ENCODE data around the gene TSPAN14.
"Not testable (repeated sequence)": the region's sequence is repeated elsewhere in the genome, so short reads cannot be mapped to it uniquely, and the experiment has no call there.

The TSPAN14 gene, protein sequence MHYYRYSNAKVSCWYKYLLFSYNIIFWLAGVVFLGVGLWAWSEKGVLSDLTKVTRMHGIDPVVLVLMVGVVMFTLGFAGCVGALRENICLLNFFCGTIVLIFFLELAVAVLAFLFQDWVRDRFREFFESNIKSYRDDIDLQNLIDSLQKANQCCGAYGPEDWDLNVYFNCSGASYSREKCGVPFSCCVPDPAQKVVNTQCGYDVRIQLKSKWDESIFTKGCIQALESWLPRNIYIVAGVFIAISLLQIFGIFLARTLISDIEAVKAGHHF

DNA sequence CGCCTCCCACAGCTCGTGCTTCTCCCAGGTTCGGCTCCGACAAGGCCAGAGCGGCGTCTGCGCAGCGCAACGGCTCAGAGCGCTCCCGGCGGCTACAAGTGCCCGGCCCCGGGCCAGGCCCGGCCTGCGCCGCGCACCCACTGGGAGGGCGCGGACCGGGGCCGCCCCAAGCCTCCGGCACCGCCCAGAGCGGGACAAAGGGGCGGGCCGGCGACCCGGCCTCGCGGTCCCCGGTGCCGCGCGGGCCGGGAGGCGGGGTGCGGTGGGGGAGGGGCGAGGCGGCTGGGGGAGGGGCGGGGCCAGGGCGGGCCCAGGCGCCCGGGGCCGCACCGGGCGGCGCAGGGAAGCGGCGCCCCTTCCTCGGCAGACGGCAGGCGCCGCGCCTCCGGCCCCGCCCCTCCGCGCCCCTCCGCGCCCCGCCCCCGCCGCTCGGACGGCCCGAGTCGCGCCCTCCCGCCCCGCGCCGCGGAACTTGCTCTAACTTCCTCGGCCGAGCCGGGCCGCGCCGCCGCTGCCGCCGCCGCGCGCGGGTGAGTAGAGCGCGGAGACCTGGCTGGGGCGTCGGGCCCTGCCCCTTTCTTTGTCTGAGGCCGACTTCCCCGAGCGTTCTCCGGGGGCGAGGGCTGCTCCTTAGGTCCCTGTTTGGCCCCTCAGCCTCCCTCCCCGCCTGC, at the start of gene TSPAN14:
TSPAN14 (plus strand) TSS at position 469 of the 671 bp plus-strand sequence. CDS start 34,924 bp downstream, outside the sequence.
- DNase-seq, result peak; percentile 82

DNA sequence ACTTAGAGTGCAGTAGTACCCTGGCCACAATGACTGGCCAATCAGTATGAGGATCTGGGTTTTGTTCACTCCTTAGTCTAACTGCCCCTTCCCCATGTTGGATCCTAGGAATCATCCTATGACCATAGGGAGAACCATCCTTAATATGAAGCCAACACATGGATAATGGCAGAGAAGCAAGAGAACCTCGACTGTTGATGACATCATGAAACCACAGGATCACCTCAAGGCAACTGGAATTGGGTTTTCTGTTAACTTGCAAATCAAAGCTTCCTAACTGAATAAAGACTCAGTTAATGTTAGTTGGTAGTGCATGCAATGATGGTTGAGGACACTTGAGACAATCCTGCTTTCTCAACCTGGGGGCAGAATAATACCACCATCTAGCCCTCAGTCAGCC, 49.1 kb upstream of the TSPAN14 start:
- no peak for DNase-seq

DNA sequence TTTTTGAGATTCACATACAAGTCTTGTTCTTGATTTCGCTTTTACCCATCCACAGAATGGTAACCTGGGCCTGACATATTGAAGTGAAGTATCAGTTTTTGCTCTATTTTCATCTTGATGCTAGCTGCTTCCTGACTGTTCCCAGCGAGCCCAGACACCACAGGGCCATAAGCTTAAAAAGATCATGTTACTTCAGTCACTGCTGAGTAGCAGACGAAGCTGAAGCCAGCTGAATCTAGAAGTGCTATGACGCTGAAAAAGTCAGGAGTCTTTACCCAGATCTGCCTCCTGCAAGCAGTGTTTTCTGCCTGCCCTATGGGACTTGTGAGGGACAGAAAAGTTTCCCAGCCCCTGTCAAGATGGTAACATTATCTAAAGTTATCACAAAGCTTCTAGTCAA, 48.5 kb upstream of the TSPAN14 start:
- DNase-seq, result no peak

DNA sequence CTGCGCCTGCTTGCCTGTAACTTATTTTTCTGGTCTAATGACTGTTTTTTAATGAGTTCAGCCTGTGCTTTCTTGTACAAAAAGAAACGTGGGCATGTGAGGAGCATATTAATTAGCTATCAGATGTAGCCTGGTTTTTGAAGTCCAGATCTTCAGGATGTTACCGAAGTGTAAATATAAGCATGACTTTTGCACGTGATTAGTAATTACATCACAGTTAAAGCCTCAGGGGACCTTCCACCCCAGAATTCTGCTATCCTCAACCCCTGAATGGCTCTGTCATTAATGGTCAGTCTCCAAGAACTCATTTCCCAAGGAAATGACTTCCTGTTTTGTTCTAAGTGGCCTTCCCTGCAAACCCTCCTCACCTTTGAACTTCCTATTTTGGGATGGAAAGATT, 47.9 kb upstream of the TSPAN14 start:
- DNase-seq, result no peak

DNA sequence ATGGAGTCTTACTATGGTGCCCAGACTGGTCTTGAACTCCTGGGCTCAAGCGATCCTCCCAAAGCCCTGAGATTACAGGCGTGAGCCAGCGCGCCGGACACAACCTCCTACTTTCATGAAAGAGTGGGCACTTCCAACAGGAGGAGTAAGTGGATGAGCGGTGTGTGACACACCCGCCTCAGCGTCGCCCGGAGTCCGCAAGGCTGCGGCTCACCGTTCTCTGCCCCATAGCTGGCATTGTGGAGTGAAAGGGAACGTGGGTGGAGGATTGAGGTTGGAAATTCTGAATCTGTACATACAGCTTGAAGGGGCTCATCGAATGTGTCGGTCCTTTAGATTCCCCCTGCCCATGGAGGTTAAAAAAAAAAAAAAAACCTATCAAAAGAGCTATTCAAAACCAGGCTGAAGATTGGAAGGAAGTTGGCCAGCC, 46.3 kb upstream of the TSPAN14 start:
- peak; percentile 46 for DNase-seq

DNA sequence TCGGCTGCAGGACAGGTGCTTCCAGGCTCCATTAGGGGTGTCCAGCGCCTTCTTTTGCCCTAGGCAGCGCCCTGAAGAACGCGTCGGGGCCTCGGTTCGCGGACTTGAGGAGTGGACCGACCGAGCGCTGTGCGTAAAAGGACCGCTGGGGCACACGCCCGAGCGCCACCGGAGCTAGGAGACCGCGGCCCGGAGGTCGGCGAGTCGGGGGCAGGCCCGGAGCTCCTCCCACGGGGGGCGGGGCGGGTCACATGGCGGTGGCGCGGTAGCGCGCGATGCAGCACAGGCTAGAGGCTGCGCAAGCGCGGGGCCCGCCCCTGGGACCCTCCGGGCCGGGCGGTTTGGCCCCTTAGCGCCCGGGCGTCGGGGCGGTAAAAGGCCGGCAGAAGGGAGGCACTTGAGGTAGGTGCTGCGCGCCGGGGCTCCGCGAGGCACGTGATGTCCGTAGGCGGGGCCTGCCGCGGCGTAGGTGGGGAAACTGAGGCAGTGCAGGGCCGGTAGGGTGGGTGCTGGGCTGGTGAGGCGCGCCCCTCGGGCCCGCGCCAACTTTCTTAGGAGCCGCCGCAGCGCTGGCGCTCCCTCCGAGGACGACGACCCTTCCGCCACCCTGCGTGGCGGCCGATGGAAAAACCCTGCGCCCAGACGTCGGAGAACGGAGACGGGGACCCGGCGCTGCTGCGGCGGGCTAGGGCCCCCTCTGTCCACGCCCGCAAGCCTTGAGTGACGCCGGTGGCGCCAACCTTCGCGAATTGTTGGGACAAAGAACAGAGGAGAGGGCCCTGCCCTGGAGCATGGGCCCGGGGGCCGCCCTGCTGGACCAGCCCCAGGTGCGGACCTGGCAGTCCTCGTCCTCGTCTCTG, 45.6 kb upstream of the TSPAN14 start, which contains the start of gene PRXL2A:
PRXL2A (plus strand) TSS at position 310 of the 860 bp plus-strand sequence. CDS start 11,917 bp downstream, outside the sequence.
- peak; percentile 83 for DNase-seq

DNA sequence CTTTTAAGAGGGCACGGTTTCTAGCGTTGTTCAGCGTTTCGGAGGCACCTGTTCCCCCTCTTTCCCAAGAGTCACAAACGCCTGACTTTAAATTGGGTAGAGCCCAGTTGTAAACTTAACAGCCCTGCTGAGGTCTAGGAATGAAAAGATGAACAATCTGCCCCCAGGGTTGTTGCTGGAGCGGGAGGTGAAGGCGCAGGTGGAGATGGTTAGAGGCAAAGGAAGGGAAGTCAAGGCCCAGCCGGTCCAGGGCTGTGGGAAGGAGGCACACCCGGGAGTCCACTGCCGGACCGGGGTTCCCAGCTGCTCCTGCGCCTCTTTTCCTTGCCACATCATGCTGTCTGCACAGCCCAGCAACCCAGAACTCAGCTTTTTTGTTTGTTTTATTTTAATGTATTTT, 45.0 kb upstream of the TSPAN14 start:
- DNase-seq, result no peak

DNA sequence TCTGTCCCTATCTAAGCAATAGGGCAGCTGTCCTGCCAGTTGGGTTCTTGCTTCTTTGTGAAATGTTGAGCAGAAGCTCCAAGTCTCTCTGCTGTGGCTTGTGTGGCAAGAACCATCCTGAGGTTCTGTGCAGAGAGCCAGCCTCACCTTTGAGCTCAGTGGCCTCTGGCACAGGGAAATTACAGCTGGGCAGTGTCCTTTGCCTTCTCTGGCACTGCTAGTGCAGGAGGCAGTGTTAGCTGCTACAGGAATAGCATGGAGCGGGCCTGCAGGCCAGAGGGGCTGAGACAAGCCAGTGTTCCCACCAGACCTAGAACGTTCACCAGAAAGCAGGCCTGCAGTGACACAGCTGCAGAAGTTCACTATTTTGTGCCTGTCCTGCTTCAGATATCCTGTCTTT, 44.0 kb upstream of the TSPAN14 start:
- no peak for DNase-seq

DNA sequence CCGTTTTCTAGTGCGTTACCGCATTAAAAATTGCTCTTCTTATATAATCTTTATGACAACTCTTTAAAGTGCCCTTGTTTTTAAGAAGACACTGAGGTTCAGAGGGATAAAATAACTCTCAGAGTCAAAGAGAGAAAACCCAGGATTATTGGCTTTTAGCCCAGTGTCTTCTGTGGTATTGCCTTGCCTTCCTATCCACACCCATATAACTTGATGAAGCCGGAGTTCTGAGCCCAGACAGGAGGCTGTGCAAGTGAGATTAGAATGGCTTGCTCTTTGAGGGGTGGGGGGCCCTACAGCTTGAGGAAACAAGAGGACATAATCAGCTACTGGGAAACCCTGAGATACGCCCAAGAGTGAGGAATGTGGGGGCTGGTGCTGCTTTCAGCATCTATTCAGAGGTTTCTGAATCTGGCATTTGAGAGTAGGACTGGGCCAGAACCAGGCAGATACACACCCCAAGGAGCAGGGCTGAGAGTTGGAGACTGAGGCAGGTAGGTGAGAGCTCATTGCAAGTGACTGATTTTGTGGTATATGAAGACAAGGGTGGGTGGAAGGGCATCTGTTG, 43.4 kb upstream of the TSPAN14 start:
- no peak for DNase-seq

DNA sequence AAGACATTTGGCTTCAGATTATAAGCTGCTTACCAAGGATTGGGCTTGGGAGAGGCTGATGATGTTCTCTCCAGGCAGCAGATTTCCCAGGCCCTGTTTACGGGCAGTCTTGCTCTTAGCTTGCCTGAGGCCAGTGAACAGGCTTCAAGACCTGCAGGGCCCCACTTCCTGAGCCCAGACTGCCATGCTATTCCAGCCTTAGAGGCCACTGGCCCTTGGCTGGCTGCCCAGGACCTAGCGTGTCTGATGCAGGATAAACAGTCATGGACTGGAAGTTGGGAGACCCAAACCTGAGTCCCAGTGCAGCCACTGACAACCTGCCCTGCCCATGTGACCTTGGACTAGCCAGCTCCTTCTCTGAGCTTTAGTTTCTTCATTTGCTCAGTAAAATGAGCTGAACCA, 42.8 kb upstream of the TSPAN14 start:
- no peak for DNase-seq

DNA sequence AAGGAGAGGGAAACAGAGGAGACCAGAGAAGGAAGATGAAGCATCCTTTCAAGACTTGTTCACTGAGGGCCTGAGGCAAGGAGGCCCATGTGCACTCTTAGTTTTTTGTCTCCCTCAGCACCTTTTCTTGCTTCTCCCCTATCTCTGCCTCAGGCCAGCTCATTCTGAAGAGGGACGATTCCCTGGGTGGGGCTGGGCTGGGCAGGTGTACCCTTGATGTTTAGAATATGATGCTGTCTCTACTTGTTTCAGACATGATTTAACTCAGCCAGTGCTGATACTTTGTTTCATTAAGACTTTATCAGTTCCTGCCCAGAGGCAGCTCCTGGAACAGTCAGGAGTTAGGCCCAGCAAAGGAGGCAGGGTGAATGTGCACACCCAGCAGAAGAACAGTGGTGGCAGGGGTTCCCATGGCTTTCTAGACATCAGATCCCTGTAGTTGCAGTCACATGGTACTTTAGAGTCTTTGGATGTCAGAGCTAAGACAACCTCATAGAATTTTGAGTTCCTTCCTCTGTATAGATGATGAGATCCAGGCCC, 42.4 kb upstream of the TSPAN14 start:
- DNase-seq, result no peak

DNA sequence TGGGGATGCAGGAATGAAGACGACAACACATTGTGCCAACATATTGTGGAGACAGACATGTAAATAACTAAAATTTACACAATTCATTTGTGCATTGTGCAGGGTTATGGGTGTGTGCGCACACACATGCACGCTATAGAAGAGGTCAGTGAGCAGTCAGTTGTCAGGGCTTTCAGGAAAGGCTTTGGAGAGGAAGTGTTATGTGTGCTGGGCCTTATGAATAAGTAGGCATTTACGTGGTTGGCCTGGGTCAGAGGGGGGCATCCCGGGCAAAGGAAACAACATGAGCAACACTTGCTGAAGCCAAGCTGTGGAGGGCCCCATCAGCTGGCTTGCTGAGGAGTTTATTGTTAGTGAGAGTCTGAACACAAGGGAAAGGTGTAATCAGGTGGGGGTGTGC, 41.6 kb upstream of the TSPAN14 start:
- no peak for DNase-seq

DNA sequence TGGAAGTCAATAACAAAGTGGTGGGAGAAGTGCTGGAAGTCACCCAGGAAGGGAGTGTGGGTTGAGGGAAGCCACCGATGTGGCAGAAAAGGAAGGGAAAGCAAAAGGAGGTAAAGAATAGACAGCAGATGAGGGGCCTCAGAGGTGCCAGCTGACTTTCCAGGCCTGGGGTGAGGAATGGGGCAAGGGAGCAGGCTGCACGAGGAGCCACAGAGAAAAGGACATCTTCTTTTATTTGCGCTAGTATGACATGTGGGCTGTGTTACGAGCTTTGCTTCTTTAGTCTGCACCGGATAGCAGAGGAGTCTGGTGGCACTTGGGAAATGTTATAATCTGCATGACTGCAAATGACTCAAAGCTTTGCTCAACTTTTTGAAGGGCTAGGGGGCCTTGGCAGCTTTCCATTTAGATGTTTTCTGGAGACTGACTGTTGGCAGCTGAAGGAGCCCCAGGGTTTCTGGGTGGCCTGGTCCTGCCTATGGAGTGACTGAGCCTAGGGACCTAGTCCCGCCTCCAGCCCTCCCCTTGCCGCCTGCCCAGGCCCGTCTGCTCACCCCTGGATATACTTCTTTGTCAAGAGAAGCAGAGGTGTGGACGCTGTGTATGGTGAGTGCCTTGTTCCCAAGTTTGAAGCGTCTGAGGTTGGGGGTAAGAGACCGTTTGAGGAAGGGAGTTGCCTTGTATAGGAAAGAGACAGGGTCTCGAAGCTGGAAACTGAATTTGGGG, 40.7 kb upstream of the TSPAN14 start:
- no peak for DNase-seq

DNA sequence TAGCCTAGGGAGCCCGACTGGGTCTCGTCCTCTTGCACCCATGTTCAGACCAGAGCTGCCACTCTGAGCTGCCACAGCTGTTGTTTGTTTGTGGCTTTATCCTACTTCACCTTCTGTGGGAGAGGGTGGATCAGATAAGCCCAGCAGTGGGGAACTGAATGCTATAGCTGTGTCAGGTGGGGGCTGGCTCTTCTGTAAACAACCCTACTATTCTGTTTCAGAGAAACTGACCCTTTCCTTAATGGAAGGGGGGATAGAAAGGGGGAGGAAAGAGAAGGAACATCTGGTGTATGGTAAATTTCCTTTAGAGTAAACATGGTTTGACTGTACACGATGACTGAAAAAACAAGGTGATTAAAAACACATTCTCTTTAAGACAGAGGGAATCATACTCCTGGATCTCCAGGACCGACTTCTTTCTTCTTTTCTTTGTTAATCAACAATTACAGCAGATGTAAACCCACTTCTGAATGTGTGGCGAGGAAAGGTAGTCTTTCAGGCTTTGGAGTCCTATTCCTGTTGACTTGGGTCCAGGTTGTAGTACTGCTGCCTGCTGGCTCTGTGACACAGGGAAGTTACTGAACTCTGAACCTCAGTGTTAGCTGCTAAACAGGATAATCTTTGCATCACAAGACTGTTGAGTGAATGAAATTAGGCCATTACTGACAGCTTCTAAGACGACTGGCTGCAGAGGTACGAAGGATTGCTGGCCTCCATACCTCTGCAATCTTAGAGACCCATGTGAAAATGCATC, 39.8 kb upstream of the TSPAN14 start:
- no peak for DNase-seq

DNA sequence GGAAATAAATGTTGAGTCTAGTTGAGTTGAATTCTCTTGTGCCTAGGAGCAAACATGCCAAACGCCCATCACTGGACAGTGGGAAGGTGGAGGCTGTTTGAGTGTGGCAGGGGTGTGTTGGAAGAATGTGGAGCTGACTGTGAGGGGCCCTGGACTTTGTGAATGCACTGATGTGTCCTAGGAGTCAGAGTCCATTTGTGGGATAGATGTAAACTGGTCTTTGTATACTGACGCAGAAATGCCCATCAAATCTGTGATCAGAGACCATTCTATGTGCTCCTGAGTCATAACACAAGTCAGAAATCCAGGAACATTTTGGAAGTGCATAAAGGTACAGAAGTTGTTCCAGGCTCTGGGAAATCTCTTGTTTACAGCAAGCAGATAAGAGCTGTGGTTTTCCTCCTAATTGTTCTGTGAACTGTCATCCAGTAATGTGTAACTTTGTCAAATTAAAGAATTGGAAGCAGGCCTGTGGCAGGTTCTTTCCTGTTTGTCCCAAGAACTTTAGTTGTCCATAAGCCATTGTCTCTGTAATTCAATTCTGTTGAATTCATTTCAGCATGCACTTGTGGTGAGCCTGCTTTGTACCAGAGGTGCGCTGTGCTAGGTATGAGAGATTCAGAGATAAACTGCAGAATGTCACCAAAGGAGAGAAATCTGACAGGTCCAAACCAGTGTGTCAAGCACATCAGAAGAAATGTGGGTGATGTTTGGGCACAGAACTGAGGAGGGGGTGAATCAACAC, 38.2 kb upstream of the TSPAN14 start:
- DNase-seq, result no peak

DNA sequence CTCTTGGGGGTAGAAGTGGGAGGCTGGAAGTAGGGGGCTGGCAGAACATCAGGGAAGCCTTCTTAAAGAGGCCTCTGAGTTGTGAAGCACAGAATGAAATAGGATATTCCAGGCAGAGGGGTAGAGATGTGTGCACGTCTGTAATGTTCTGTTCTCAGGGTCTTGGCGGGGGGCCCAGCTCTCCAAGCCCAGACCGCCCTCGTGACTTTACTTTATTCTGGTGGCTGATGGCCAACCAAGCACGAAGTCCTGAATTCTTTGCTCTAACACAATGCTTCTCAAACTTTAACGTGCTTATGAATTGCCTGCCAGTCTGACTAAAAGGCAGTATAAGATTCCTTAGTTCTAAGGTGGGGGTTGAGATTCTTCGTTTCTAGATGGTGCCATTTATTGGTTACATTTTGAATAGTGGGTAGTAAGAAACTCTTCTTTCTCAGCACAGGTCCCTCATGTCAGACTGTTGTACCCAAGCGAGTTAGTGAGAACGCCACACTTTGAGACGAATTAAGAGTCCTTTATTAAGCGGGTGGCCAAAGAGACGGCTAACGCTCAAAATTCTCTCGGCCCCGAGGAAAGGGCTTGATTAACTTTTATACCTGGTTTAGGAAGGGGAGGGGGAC, 37.5 kb upstream of the TSPAN14 start:
- DNase-seq, result no peak

DNA sequence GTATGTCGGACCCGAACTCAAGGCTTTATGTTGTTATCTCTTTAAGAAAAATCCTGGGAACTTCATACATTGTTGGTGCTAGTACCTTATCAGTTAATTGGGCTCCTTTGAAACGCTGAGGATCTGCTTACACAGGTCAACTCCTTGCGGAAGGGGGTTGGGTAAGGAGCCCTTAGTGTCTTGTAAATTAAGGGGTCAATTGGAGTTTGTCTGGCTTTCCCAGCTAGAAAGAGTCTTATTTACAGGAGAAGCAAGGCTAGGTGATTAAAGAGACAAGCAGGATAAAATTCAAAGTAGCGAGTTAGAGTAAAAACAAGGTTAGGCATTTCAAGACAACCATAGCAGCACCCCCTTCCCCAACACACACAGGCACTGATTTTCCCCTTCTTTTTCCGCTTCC, 36.9 kb upstream of the TSPAN14 start:
- not testable (repeated sequence) for DNase-seq

DNA sequence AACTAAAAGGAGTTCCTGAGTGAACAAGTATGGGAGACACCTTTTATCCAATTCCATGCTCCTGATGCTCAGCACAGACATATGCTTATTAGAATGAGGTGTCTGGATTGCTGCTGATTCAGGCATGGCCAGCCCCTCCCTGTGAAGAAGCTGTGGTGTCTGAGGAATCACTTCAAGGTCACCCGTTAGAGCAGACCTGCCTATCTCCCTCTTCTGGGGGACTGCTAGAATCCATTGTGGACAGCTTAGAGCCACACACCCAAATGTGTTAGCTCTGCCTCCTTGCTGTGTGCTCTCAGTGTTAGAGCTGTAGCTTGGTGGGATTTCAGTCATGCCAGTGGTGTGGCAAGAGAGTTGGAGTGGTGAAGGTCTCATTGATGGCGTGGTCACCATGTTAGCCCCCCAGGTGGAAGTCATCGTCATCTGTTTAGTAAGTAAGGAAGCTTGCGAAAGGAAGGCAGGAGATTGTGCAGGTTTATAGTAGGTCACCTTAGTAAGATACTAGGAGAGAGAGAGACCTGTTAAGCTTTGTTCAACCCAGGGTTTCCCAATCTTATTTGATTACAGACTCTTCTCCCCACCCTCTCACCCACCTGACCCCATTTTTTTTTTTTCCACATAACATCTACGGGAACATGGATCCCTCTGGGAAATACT, 32.9 kb upstream of the TSPAN14 start:
- DNase-seq, result no peak

DNA sequence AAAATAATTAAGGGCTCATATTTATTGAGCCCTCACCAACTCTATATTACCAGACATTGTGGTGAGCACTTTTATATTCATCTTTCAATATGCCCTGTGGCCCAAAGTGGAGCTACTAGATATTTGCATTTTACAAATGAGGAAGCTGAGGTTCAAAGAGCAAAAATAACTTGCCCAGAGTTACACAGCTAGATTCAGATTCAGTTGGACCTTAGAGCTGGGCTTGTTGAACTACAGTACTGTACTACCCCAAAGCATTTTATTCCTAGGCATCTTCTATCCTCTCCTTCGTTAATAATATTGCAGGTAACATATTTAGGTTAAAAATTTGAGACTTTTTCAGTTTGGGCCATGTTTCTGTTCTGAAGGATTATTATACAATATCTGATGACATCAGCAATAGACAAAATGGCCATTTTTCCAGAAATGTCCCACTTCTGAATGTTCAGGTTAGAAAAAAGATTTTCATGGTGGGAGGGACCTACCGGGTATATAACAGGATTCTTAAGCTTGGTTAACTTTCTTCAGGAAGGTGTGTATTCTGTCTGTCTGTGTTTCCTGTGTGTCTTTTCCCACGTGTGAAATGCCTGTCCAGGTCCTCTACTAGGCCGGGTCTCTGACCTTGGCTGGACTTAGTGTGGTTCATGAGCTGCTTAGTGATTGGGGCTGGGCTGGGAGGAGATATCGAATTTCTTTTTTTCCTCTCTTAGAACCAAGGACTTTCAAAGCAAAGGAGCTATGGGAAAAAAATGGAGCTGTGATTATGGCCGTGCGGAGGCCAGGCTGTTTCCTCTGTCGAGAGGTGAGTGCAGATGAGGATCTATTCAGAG, 32.2 kb upstream of the TSPAN14 start:
- no peak for DNase-seq

Measured in activated T-cell treated with anti-CD3 and anti-CD28 coated beads, Interleukin-2, amount 50 U/mL, for 1 hour (primary cell).